ENCODE measurements around the gene PSENEN.

DNA sequence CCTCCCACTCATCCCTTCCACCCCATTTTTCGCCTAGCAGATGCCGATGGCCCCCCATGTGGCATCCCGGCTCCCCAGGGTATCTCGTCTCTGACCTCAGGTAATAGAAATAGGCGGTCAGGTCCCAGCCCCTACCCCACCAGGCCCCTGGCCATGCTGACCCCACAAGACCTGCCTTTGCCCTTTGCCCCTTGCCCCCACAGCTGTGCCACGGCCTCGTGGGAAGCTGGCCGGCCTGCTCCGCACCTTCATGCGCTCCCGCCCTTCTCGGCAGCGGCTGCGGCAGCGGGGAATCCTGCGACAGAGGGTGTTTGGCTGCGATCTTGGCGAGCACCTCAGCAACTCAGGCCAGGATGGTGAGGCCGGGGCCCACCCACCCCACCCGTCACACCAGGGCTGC, 35.3 kb downstream of the PSENEN start:
- TF ChIP-seq, protein P1, sequence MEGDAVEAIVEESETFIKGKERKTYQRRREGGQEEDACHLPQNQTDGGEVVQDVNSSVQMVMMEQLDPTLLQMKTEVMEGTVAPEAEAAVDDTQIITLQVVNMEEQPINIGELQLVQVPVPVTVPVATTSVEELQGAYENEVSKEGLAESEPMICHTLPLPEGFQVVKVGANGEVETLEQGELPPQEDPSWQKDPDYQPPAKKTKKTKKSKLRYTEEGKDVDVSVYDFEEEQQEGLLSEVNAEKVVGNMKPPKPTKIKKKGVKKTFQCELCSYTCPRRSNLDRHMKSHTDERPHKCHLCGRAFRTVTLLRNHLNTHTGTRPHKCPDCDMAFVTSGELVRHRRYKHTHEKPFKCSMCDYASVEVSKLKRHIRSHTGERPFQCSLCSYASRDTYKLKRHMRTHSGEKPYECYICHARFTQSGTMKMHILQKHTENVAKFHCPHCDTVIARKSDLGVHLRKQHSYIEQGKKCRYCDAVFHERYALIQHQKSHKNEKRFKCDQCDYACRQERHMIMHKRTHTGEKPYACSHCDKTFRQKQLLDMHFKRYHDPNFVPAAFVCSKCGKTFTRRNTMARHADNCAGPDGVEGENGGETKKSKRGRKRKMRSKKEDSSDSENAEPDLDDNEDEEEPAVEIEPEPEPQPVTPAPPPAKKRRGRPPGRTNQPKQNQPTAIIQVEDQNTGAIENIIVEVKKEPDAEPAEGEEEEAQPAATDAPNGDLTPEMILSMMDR (IDR thresholded peaks at IDR 0.05), result no peak
- TF ChIP-seq ZFX (IDR thresholded peaks at IDR 0.05; ENCODE audit: borderline replicate concordance), result no peak
